Measurements from ENCODE around the gene MANBA.

- TF ChIP-seq CTCF (conservative IDR thresholded peaks at IDR 0.05; ENCODE audit: low read depth, low read length) (no peak), CEBPB (IDR thresholded peaks at IDR 0.05; ENCODE audit: low read depth, low read length) (no peak), POLR2A (IDR thresholded peaks at IDR 0.05; ENCODE audit: low read depth, low read length) (no peak), SMC3 (IDR thresholded peaks at IDR 0.05; ENCODE audit: low read depth, low read length) (no peak), FOS (IDR thresholded peaks at IDR 0.05; ENCODE audit: low read depth, low read length) (no peak), USF2 (IDR thresholded peaks at IDR 0.05; ENCODE audit: low read depth, low read length) (no peak), RFX5 (IDR thresholded peaks at IDR 0.05; ENCODE audit: low read depth, low read length) (no peak), NFE2L2 (IDR thresholded peaks at IDR 0.05; ENCODE audit: low read depth, low read length) (no peak), RAD21 (IDR thresholded peaks at IDR 0.05; ENCODE audit: low read length) (no peak), MAZ (IDR thresholded peaks at IDR 0.05; ENCODE audit: borderline replicate concordance, low read depth, low read length) (no peak)
Measured at GRCh38 chr4:102764901-102765300, 4.1 kb upstream of the MANBA start.
